H1 (cell line): ENCODE measurements around the gene ALDOC. TPM values are rescaled to one million over a fixed set of nuclear protein-coding genes. Genes with fewer than 3 reads are reported as not detected.
A peak's percentile ranks its signal among the peaks of the same experiment; 100 is the strongest.

Source experiments
- CTCF ChIA-PET: fragments of 300-600 bp; sonication (Branson Sonifier 250); formaldehyde crosslinking; loops from one replicate; lab custom pipeline; 2021; ENCODE audit not compliant: partially characterized antibody; lab: Charles Lee
- POLR2A ChIA-PET: fragments of 300-600 bp; sonication (Branson Sonifier 250); formaldehyde crosslinking; loops from one replicate; lab custom pipeline; 2021; ENCODE audit warnings: inconsistent platforms; ENCODE audit not compliant: partially characterized antibody; lab: Charles Lee
- DNase-seq, 2 experiments: peaks; one replicate each; pipeline versions ENCODE4 v3.0.0 to v3.0.0-alpha.2; 2010 to 2022; ENCODE audit warnings: low spot score in 2 of 2, low read depth in 1 of 2, mixed read lengths in 1 of 2
- FAIRE-seq: peaks from 2 replicates; lab custom pipeline; 2011; peaks lifted over from hg19 to GRCh38; lab: Jason Lieb, UNC
- H2AFZ ChIP-seq: 2 replicates; pipeline ENCODE4 v1.8.1; 2012; ENCODE audit warnings: low read length, inconsistent platforms
- H2AK5ac ChIP-seq: 2 replicates; pipeline ENCODE4 v1.6.1; 2013; ENCODE audit warnings: low read depth, low read length
- H2BK120ac ChIP-seq: replicated peaks from 2 replicates; pipeline ENCODE3; 2013; ENCODE audit warnings: low read depth, low read length, inconsistent platforms
- H2BK12ac ChIP-seq: 2 replicates; pipeline ENCODE4 v1.6.1; 2013; ENCODE audit warnings: low read depth, low read length
- H2BK15ac ChIP-seq: 2 replicates; pipeline ENCODE4 v1.6.1; 2013; ENCODE audit warnings: low read length
- H2BK20ac ChIP-seq: 2 replicates; pipeline ENCODE4 v1.6.1; 2013; ENCODE audit warnings: low read length
- H2BK5ac ChIP-seq: 2 replicates; pipeline ENCODE4 v1.6.1; 2013; ENCODE audit warnings: low read depth, low read length
- H3K14ac ChIP-seq: 2 replicates; pipeline ENCODE4 v1.6.1; 2013; ENCODE audit warnings: inconsistent platforms; ENCODE audit not compliant: insufficient read length
- H3K18ac ChIP-seq: 2 replicates; pipeline ENCODE4 v1.6.1; 2013; ENCODE audit warnings: low read length; ENCODE audit errors: extremely low read depth
- H3K23ac ChIP-seq: 2 replicates; pipeline ENCODE4 v1.6.1; 2013; ENCODE audit warnings: inconsistent platforms; ENCODE audit not compliant: insufficient read length
- H3K23me2 ChIP-seq: 2 replicates; pipeline ENCODE4 v1.6.1; 2013; ENCODE audit warnings: low read depth, low read length
- H3K27ac ChIP-seq: 2 replicates; pipeline ENCODE4 v1.6.1; 2011; ENCODE audit warnings: low read depth, low read length, inconsistent platforms
- H3K27me3 ChIP-seq, 4 experiments: replicated peaks in 1 of 4; 1 replicate in 1 of 4; 2 replicates in 3 of 4; pipeline versions ENCODE4 v1.6.1 to v1.8.1; 2011 to 2013; ENCODE audit warnings: low read length in 3 of 4, mild to moderate bottlenecking in 3 of 4, inconsistent platforms in 2 of 4, mixed read lengths in 2 of 4, moderate library complexity in 1 of 4; ENCODE audit not compliant: control insufficient read depth in 3 of 4, insufficient read depth in 3 of 4; ENCODE audit errors: extremely low read depth in 1 of 4
- H3K36me3 ChIP-seq, 4 experiments: 2 replicates each; pipeline versions ENCODE4 v1.6.1 to v1.8.1; 2011 to 2013; ENCODE audit warnings: mild to moderate bottlenecking in 4 of 4, low read length in 3 of 4, moderate library complexity in 2 of 4, control low read depth in 1 of 4, inconsistent platforms in 1 of 4; ENCODE audit not compliant: insufficient read depth in 4 of 4, control insufficient read depth in 2 of 4
- H3K4ac ChIP-seq: replicated peaks from 2 replicates; pipeline ENCODE3; 2013; ENCODE audit warnings: low read length, low read depth, mixed read lengths, inconsistent platforms; ENCODE audit not compliant: insufficient read length
- H3K4me1 ChIP-seq, 4 experiments: replicated peaks in 1 of 4; 1 replicate in 1 of 4; 2 replicates in 3 of 4; pipeline versions ENCODE4 v1.6.1 to v1.8.1; 2011 to 2013; ENCODE audit warnings: low read length in 3 of 4, inconsistent platforms in 2 of 4, mixed read lengths in 1 of 4; ENCODE audit not compliant: insufficient read depth in 4 of 4, control insufficient read depth in 3 of 4
- H3K4me2 ChIP-seq, 2 experiments: 2 replicates each; pipeline versions ENCODE4 v1.6.1 to v1.8.1; 2011 to 2013; ENCODE audit warnings: low read depth in 2 of 2, low read length in 2 of 2, control low read depth in 1 of 2, inconsistent platforms in 1 of 2, mild to moderate bottlenecking in 1 of 2; ENCODE audit not compliant: insufficient read depth in 1 of 2
- H3K4me3 ChIP-seq, 4 experiments: fragments of 200-600, 300-600 bp in 1 of 4; sonication (generic), shearing (Covaris generic), sonication (Bioruptor Twin) in 1 of 4; 2 replicates each; pipeline versions ENCODE4 v1.5.1 to v1.8.1; 2011 to 2016; ENCODE audit warnings: low read length in 4 of 4, low read depth in 3 of 4, control low read depth in 2 of 4, inconsistent platforms in 2 of 4, mild to moderate bottlenecking in 2 of 4, mixed read lengths in 1 of 4, moderate library complexity in 1 of 4; ENCODE audit not compliant: insufficient read depth in 2 of 4; ENCODE audit errors: extremely low read depth in 1 of 4
- H3K56ac ChIP-seq: replicated peaks from 2 replicates; pipeline ENCODE3; 2013; ENCODE audit warnings: low read depth, mild to moderate bottlenecking, mixed read lengths, low read length, inconsistent platforms; ENCODE audit not compliant: insufficient read length
- H3K79me1 ChIP-seq: 2 replicates; pipeline ENCODE4 v1.6.1; 2013; ENCODE audit warnings: low read depth, low read length, control low read depth
- H3K79me2 ChIP-seq, 2 experiments: 2 replicates each; pipeline versions ENCODE4 v1.6.1 to v1.8.1; 2012 to 2013; ENCODE audit warnings: low read length in 2 of 2, mild to moderate bottlenecking in 2 of 2, inconsistent platforms in 1 of 2; ENCODE audit not compliant: insufficient read depth in 2 of 2, control insufficient read depth in 1 of 2
- H3K9ac ChIP-seq, 4 experiments: replicated peaks in 1 of 4; 1 replicate in 1 of 4; 2 replicates in 3 of 4; pipeline versions ENCODE4 v1.6.1 to v1.8.1; 2011 to 2013; ENCODE audit warnings: low read depth in 3 of 4, low read length in 3 of 4, control low read depth in 2 of 4, mild to moderate bottlenecking in 2 of 4, moderate library complexity in 2 of 4, inconsistent platforms in 1 of 4; ENCODE audit errors: extremely low read depth in 1 of 4
- H3K9me3 ChIP-seq, 2 experiments: 2 replicates each; pipeline versions ENCODE4 v1.6.1 to v1.8.1; 2012 to 2013; ENCODE audit warnings: mild to moderate bottlenecking in 2 of 2, moderate library complexity in 2 of 2, control low read depth in 1 of 2, inconsistent platforms in 1 of 2, low read depth in 1 of 2, low read length in 1 of 2, mixed read lengths in 1 of 2; ENCODE audit not compliant: insufficient read depth in 2 of 2
- H4K20me1 ChIP-seq, 2 experiments: replicated peaks in 1 of 2; 2 replicates each; pipeline versions ENCODE3 to v1.8.1; 2011 to 2013; ENCODE audit warnings: inconsistent platforms in 2 of 2, low read length in 2 of 2, mild to moderate bottlenecking in 1 of 2; ENCODE audit not compliant: insufficient read depth in 2 of 2, control insufficient read depth in 1 of 2
- H4K5ac ChIP-seq: 2 replicates; pipeline ENCODE4 v1.6.1; 2013; ENCODE audit warnings: low read length, low read depth, mixed read lengths, inconsistent platforms; ENCODE audit not compliant: insufficient read length
- H4K8ac ChIP-seq: 2 replicates; pipeline ENCODE4 v1.8.0; 2013; ENCODE audit warnings: mild to moderate bottlenecking, moderate library complexity, low read length, inconsistent platforms; ENCODE audit not compliant: insufficient read depth; ENCODE audit errors: extremely low read depth
- H4K91ac ChIP-seq: replicated peaks from 2 replicates; pipeline ENCODE3; 2013; ENCODE audit warnings: low read length, mixed read lengths, inconsistent platforms; ENCODE audit not compliant: insufficient read length
- ATF2 ChIP-seq: IDR thresholded peaks from 2 replicates; pipeline ENCODE4 v1.6.1; 2012; ENCODE audit warnings: low read length, inconsistent platforms
- CREB1 ChIP-seq: IDR thresholded peaks from 2 replicates; pipeline ENCODE4 v1.6.1; 2012; ENCODE audit warnings: inconsistent platforms
- KDM4A ChIP-seq: IDR thresholded peaks from one replicate; pipeline ENCODE4 v1.7.1; 2012; ENCODE audit warnings: low read depth, mild to moderate bottlenecking, moderate library complexity, low read length, inconsistent platforms; ENCODE audit not compliant: severe bottlenecking
- WGBS, 2 experiments: shearing (Covaris generic) in 1 of 2; methylation state at CpG; one replicate each; pipeline versions ENCODE4 v1.1.6 to v1.1.7; 2013 to 2015; ENCODE audit warnings: low lambda C conversion rate in 2 of 2, mixed read lengths in 2 of 2, inconsistent platforms in 1 of 2, low coverage in 1 of 2, missing lambda C conversion rate in 1 of 2; ENCODE audit not compliant: insufficient replicate concordance in 2 of 2, insufficient coverage in 1 of 2, insufficient read length in 1 of 2; ENCODE audit errors: extremely low coverage in 1 of 2, missing lambda C conversion rate in 1 of 2; 5-methylcytosine and 5-hydroxymethylcytosine counted together
- polyA plus RNA-seq, 7 experiments: library from polyadenylated mRNA; depleted of rRNA in 3 of 7; stranded (reverse) in 5 of 7; unstranded in 2 of 7; fragments of >200 nt in 5 of 7; fragments of 200-250 nt in 2 of 7; gene quantifications; 1 replicate in 5 of 7; 2 replicates in 1 of 7; 4 replicates in 1 of 7; pipeline versions ENCODE4 v1.2.1 to v1.2.3, GENCODE V29; 2011 to 2013; ENCODE audit warnings: missing spikeins in 2 of 7, mixed read lengths in 2 of 7
- total RNA-seq: library from RNA; stranded (reverse); fragmentation: NEBNext Ultra II Directional; extraction: Animal tissue kit (Norgen Biotek cat#: 25700); gene quantifications from 2 replicates; pipeline ENCODE4 v1.2.1, GENCODE V29; 2021

Gene ALDOC
- total and polyA plus RNA-seq, 2 of the 8 experiments (the other 6 are each of a cell fraction or from before 2014, with no cell fraction given), result 51.6 to 103 TPM

- H2BK5ac ChIP-seq, result no peak overlapping the region
- no peak overlapping the region for H4K5ac ChIP-seq
- TF ChIP-seq KDM4A (no peak), ATF2 (no peak), CREB1 (no peak)
- WGBS, 2 experiments, result 78% methylated on average over 15 of the region's 16 CpGs; no CpG with 5 or more reads in 1 of the 2 experiments
- no peak for DNase-seq
- no peak overlapping the region for H3K56ac ChIP-seq
- H3K23ac ChIP-seq, result no peak overlapping the region
- ChIA-PET POLR2A (interaction anchor here (1.1 kb wide), 1 partner anchor 12 kb away, joined by 4 read pairs; no protein-coding TSS in a partner anchor), CTCF (interaction anchor here (2.8 to 5.9 kb wide), 3 partner anchors 14 to 38 kb away, joined by 9 to 80 read pairs (median 45); no protein-coding TSS in a partner anchor)
- no peak overlapping the region for H2BK20ac ChIP-seq
- H3K14ac ChIP-seq, result no peak overlapping the region
- no peaks in the 10 kb centered on the region for H3K79me1 ChIP-seq
- H3K4me3 ChIP-seq, result no peak overlapping the region
- no peak overlapping the region; the same call in 1 of the 2 replicates for H2BK15ac ChIP-seq
- H2BK12ac ChIP-seq, result no peak overlapping the region
- no peak overlapping the region for H3K4ac ChIP-seq
- no peak overlapping the region for H2BK120ac ChIP-seq
- no peaks in the 10 kb centered on the region for H3K36me3 ChIP-seq
- peaks cover 0 to 5% (median 0%) of the 10 kb centered on the region in 4 experiments; a peak in 2 of 7 replicates for H3K4me1 ChIP-seq
- H3K27me3 ChIP-seq, result no peaks in the 10 kb centered on the region
- H3K79me2 ChIP-seq, result no peaks in the 10 kb centered on the region
- no peak overlapping the region for H2AFZ ChIP-seq
- H4K91ac ChIP-seq, result no peak overlapping the region
- no peak overlapping the region for H3K27ac ChIP-seq
- H3K18ac ChIP-seq, result no peak overlapping the region
- no peaks in the 10 kb centered on the region for H3K9me3 ChIP-seq
- no peak overlapping the region for H3K9ac ChIP-seq
- no peaks in the 10 kb centered on the region for H4K20me1 ChIP-seq
- no peak overlapping the region for H3K4me2 ChIP-seq
- no peaks in the 10 kb centered on the region for H3K23me2 ChIP-seq
- H2AK5ac ChIP-seq, result no peak overlapping the region
- H4K8ac ChIP-seq, result peak overlapping the region; percentile 60
- no peak for FAIRE-seq
Observed at GRCh38 chr17:28533091-28533807, 43.4 kb downstream of the ALDOC start.
